Hematopoietic multipotent progenitor cell treated with erythropoietin and hydrocortisone succinate and interleukin-3 and kit ligand, for 4 days (in vitro differentiated cells): ENCODE measurements around the gene MIDN.
"Not testable (repeated sequence)": the region's sequence is repeated elsewhere in the genome, so short reads cannot be mapped to it uniquely, and the experiment has no call there.

Experiments used
- DNase-seq: peaks from one replicate; pipeline ENCODE4 v3.0.0-alpha.2; 2015

The MIDN gene

GRCh38 chr19:1248139-1248785 lies at the start of gene MIDN:
Gene MIDN (plus strand): TSS chr19:1248583. CDS start chr19:1250297, 1,714 bp downstream.
- peak; percentile 85 for DNase-seq

GRCh38 chr19:1199531-1199930 lies 48.9 kb upstream of the MIDN start:
- no peak for DNase-seq

- not testable (repeated sequence) for DNase-seq
These were observed 47.8 kb upstream of the MIDN start for GRCh38 chr19:1200614-1201013.

GRCh38 chr19:1205114-1206099 lies 43.0 kb upstream of the MIDN start, which contains the start of gene STK11:
Gene STK11 (plus strand): TSS chr19:1205778. CDS start chr19:1206914, 1,136 bp downstream.
- DNase-seq = peak; percentile 99

GRCh38 chr19:1206150-1206863 lies 42.1 kb upstream of the MIDN start:
- no peak for DNase-seq

- no peak for DNase-seq
These were observed 41.4 kb upstream of the MIDN start for GRCh38 chr19:1206864-1207450.

- peak; percentile 53 for DNase-seq
These were observed 39.6 kb upstream of the MIDN start for GRCh38 chr19:1208830-1209229.

- DNase-seq = no peak
These were observed 38.2 kb upstream of the MIDN start for GRCh38 chr19:1210227-1210538.

- DNase-seq = no peak
These were observed 36.7 kb upstream of the MIDN start for GRCh38 chr19:1211494-1212234.

- DNase-seq = peak; percentile 91
These were observed 34.7 kb upstream of the MIDN start for GRCh38 chr19:1213391-1214286.

- no peak for DNase-seq
These were observed 34.0 kb upstream of the MIDN start for GRCh38 chr19:1214299-1214861.

- DNase-seq = no peak
These were observed 33.3 kb upstream of the MIDN start for GRCh38 chr19:1214862-1215731.

GRCh38 chr19:1216756-1217155 lies 31.6 kb upstream of the MIDN start:
- no peak for DNase-seq

- peak; percentile 68 for DNase-seq
These were observed 31.0 kb upstream of the MIDN start for GRCh38 chr19:1217366-1217765.

GRCh38 chr19:1218751-1219567 lies 29.4 kb upstream of the MIDN start:
- DNase-seq = no peak

- no peak for DNase-seq
These were observed 28.5 kb upstream of the MIDN start for GRCh38 chr19:1219786-1220476.

GRCh38 chr19:1220477-1220930 lies 27.9 kb upstream of the MIDN start:
- no peak for DNase-seq
